Thyroid gland (tissue), 4 donors: ENCODE results near the gene DOCK3.

Experiments
- CTCF ChIP-seq, 6 experiments: fragments of 200-600 bp in 3 of 6; fragments of 450-650 bp in 3 of 6; sonication (generic) in 3 of 6; IDR thresholded peaks; one replicate each; pipeline ENCODE4 v1.5.1; 2016 to 2019; ENCODE audit warnings: antibody characterized with exemption in 6 of 6, mild to moderate bottlenecking in 2 of 6, inconsistent platforms in 1 of 6, moderate library complexity in 1 of 6
- POLR2A ChIP-seq, 2 donors: fragments of 450-650 bp; IDR thresholded peaks; one replicate each; pipeline ENCODE4 v1.6.1; 2017; ENCODE audit warnings: antibody characterized with exemption in 2 of 2, mild to moderate bottlenecking in 2 of 2, moderate library complexity in 1 of 2

- TF ChIP-seq CTCF (IDR thresholded peaks at IDR 0.05), result no peak
- TF ChIP-seq POLR2A (IDR thresholded peaks at IDR 0.05), result no peak
These were observed 608.2 kb downstream of the DOCK3 start for GRCh38 chr3:51282931-51283330.
